Pancreas (tissue), 10 donors: Measurements from ENCODE around the gene LHPP. TPM values are rescaled to one million over a fixed set of nuclear protein-coding genes. Genes with fewer than 3 reads are reported as not detected.

Experiments used
- ATAC-seq, 4 donors: fragments of 200-7000 bp; cut with Tn5 transposase; one replicate each; pipeline versions ENCODE4 v1.8.0 to v1.9.1; 2020; ENCODE audit warnings: mild to moderate bottlenecking in 4 of 4, moderate library complexity in 4 of 4
- DNase-seq, 6 donors: peaks; one replicate each; pipeline ENCODE4 v3.0.0-alpha.2; 2020
- FAIRE-seq: peaks from 2 replicates; lab custom pipeline; 2012; peaks lifted over from hg19 to GRCh38; lab: Jason Lieb, UNC
- H3K27ac ChIP-seq, 4 donors: fragments of 200-600 bp; sonication (generic); 1 replicate in 3 of 4; 2 replicates in 1 of 4; pipeline versions ENCODE4 v1.5.0 to v1.8.0; 2020
- H3K27me3 ChIP-seq, 4 donors: fragments of 200-600 bp; one replicate each; pipeline ENCODE4 v1.8.0; 2021
- H3K36me3 ChIP-seq, 3 donors: fragments of 200-600 bp; sonication (generic) in 1 of 3; one replicate each; pipeline versions ENCODE4 v1.5.0 to v1.8.0; 2020 to 2021
- H3K4me1 ChIP-seq, 3 donors: fragments of 200-600 bp; one replicate each; pipeline ENCODE4 v1.8.0; 2021
- H3K4me3 ChIP-seq, 4 donors: fragments of 200-600 bp; sonication (generic) in 2 of 4; one replicate each; pipeline versions ENCODE4 v1.5.0 to v1.8.0; 2020 to 2021
- H3K9me3 ChIP-seq, 4 donors: fragments of 200-600 bp; one replicate each; pipeline ENCODE4 v1.8.0; 2021
- CTCF ChIP-seq, 4 donors: fragments of 200-600 bp; sonication (generic) in 3 of 4; IDR thresholded peaks; one replicate each; pipeline versions ENCODE4 v1.5.0 to v1.8.0; 2021; ENCODE audit warnings: antibody characterized with exemption in 4 of 4
- WGBS, 2 donors: extraction: QIAGEN DNeasy Blood & Tissue Kit; methylation state at CpG; one replicate each; pipeline ENCODE4 v1.1.7; 2013; 5-methylcytosine and 5-hydroxymethylcytosine counted together
- intact Hi-C, 3 donors: fragments of 100-400 bp; cut with DNase I; formaldehyde crosslinking; loops; one replicate each; pipeline versions ENCODE4 v1.11.1 to v1.14.2; 2022
- polyA plus RNA-seq, 2 donors: library from polyadenylated mRNA; stranded (reverse); fragments of 200-250 nt; gene quantifications; one replicate each; pipeline ENCODE4 v1.2.3, GENCODE V29; 2013
- total RNA-seq, 6 donors: library from RNA; stranded (reverse); fragmentation: NEBNext Ultra II Directional in 4 of 6; extraction: Animal tissue kit (Norgen Biotek cat#: 25700) in 4 of 6; gene quantifications; one replicate each; pipeline versions ENCODE4 v1.2.1 to v1.2.4, GENCODE V29; 2021 to 2023
- donor health status: healthy with polysubstance abuse.
- donor health status: DM: no; HTN: no; CAD: no; lungs with moderate emphysema.
- donor health status: DM: no; HTN: no; CAD: no.
- donor health status: control.
- donor health status: control.
- donor health status: Bipolar disorder and iron deficiency.
- donor health status: DM: yes; HTN: yes; CAD: no.
- donor health status: DM: no; HTN: no; CAD: no.
- donor health status: DM: no; HTN: no; CAD: no.
- donor health status: DM: yes; HTN: yes; CAD: no.

Gene LHPP
- total and polyA plus RNA-seq, 8 donors, result 5.3 to 10.8 (median 7.8) TPM

GRCh38 chr10:124484661-124485060 lies 23.0 kb downstream of the LHPP start:
- Histone ChIP-seq H3K9me3 (no peaks in the 10 kb centered on the region), H3K27me3 (no peaks in the 10 kb centered on the region), H3K4me1 (no peaks in the 10 kb centered on the region), H3K4me3 (no peak overlapping the region), H3K36me3 (no peaks in the 10 kb centered on the region), H3K27ac (no peak overlapping the region)
- intact Hi-C loops, result no loop called here
- ATAC-seq (no peak), DNase-seq (no peak), FAIRE-seq (no peak)
- no peak for TF ChIP-seq CTCF (IDR thresholded peaks at IDR 0.05)
- 85 to 88% methylated on average over 2 of the region's 2 CpGs for WGBS, 2 donors

GRCh38 chr10:124486635-124487034 lies 25.0 kb downstream of the LHPP start:
- no peaks in the 10 kb centered on the region for H3K4me1 ChIP-seq
- ATAC-seq (no peak), FAIRE-seq (no peak), DNase-seq (no peak)
- no peaks in the 10 kb centered on the region for H3K36me3 ChIP-seq
- H3K27me3 ChIP-seq, result no peaks in the 10 kb centered on the region
- no peak overlapping the region for H3K27ac ChIP-seq
- no peaks in the 10 kb centered on the region for H3K9me3 ChIP-seq
- no peak overlapping the region for H3K4me3 ChIP-seq
- WGBS, 2 donors, result 87% methylated on average over 6 of the region's 6 CpGs
- intact Hi-C loops, result no loop called here
- TF ChIP-seq CTCF (IDR thresholded peaks at IDR 0.05), result no peak

- intact Hi-C loops, result no loop called here
- Histone ChIP-seq H3K9me3 (no peaks in the 10 kb centered on the region), H3K4me3 (no peak overlapping the region), H3K36me3 (no peaks in the 10 kb centered on the region), H3K4me1 (no peaks in the 10 kb centered on the region), H3K27me3 (no peaks in the 10 kb centered on the region), H3K27ac (no peak overlapping the region)
- 93 to 97% methylated on average over 9 of the region's 9 CpGs for WGBS, 2 donors
- TF ChIP-seq CTCF (IDR thresholded peaks at IDR 0.05), result no peak
- DNase-seq (no peak), FAIRE-seq (no peak), ATAC-seq (no peak)
These were observed 29.5 kb downstream of the LHPP start for GRCh38 chr10:124491105-124491504.

GRCh38 chr10:124492266-124492665 lies 30.6 kb downstream of the LHPP start:
- no peak for FAIRE-seq
- WGBS, 2 donors, result 91 to 92% methylated on average over 8 of the region's 8 CpGs
- DNase-seq, result no peak
- no peak for TF ChIP-seq CTCF (IDR thresholded peaks at IDR 0.05)
- no peaks in the 10 kb centered on the region for H3K27me3 ChIP-seq
- ATAC-seq, result no peak
- intact Hi-C loops, result no loop called here
- H3K4me1 ChIP-seq, result no peaks in the 10 kb centered on the region
- no peak overlapping the region for H3K4me3 ChIP-seq
- no peak overlapping the region for H3K27ac ChIP-seq
- no peaks in the 10 kb centered on the region for H3K36me3 ChIP-seq
- H3K9me3 ChIP-seq, result no peaks in the 10 kb centered on the region

- TF ChIP-seq CTCF (IDR thresholded peaks at IDR 0.05), result no peak
- H3K4me1 ChIP-seq, result no peaks in the 10 kb centered on the region
- H3K36me3 ChIP-seq, result no peaks in the 10 kb centered on the region
- peak in 2 of 4 donors; percentile 62 to 67 for ATAC-seq
- no peak overlapping the region for H3K27ac ChIP-seq
- 74 to 87% methylated on average over 23 of the region's 23 CpGs for WGBS, 2 donors
- H3K27me3 ChIP-seq, result no peaks in the 10 kb centered on the region
- no peak for DNase-seq
- no peak overlapping the region for H3K4me3 ChIP-seq
- H3K9me3 ChIP-seq, result no peaks in the 10 kb centered on the region
- intact Hi-C loops, result no loop called here
- FAIRE-seq, result no peak
These were observed 31.7 kb downstream of the LHPP start for GRCh38 chr10:124493214-124493882.
